Measurements from ENCODE around the gene SMCO4.

- TF ChIP-seq CTCF (IDR thresholded peaks at IDR 0.05; ENCODE audit: insufficient read depth, low read length, poor library complexity, severe bottlenecking), result no peak
- no peak for TF ChIP-seq EZH2phosphoT487 (conservative IDR thresholded peaks at IDR 0.05; ENCODE audit: low read length)
Observed at GRCh38 chr11:93467054-93467453, 76.1 kb downstream of the SMCO4 start.

Measured in SU-DHL-6 (cell line).